T follicular helper cell (primary cell): ENCODE data around the gene CLDN18.
A peak's percentile ranks its signal among the peaks of the same experiment; 100 is the strongest.

ENCODE experiments used
- DNase-seq: peaks from one replicate; pipeline ENCODE4 v3.0.0-alpha.2; 2020; ENCODE audit warnings: low read depth

The CLDN18 gene

DNA sequence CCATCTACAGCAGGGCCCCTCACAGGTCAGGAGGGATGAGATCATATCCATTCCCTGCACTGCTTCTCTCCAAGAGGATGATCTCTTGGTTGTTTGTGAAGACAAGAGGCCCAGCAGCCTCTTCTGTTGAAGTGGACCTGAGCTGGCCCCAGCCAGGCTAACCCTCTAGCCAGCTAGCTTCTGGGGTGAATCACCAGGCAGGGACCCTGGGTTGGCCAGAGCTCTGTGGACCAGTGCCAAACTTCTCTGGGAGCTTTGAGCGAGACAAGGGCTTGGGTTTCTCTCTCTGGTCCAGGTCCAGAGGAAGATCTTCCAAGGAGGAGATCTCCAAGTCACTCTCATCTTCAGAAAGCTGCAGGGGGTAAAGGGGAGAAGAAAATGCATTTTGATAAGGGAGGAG is 52.7 kb downstream of the CLDN18 start:
- DNase-seq = no peak

DNA sequence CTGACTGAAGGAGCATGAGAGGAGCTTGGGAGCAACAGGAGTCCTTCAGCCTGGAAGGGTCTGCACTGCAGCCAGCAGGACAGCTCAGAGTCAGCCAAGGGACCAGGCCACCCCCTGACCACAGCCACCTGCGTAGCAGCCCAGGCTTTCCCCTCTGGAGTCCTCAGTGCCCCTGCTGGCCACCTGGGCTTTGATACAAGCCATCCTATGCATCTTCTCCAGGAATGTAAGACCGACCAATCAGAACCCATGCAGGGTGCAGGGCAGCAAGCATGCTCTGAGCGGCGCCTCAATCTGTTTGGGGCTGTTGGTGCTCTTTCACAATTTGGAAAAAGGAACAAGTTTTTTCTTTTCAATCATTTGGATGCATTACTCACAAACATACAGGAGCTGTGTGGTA is 53.5 kb downstream of the CLDN18 start:
- no peak for DNase-seq

- no peak for DNase-seq
Measured at GRCh38 chr3:138065949-138066348, 56.0 kb downstream of the CLDN18 start.

DNA sequence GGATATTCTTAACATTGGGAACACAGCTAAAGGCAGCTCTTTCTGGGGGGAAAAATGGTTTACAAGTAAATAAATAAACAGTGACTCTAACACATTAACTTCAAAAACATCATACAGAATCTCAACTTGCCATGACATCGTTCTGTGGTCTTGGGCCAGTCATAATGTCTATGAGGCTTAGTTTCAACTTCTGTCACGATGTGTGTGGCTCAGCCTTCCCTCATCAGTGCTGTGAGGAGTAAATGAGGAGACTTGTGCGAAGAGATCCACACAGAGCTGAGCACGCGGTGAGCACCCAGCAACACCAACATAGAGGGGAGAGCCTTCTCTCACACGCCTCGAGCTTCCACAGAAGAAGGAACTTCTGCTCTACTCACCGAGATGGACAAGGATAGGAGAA is 56.4 kb downstream of the CLDN18 start:
- DNase-seq = no peak

DNA sequence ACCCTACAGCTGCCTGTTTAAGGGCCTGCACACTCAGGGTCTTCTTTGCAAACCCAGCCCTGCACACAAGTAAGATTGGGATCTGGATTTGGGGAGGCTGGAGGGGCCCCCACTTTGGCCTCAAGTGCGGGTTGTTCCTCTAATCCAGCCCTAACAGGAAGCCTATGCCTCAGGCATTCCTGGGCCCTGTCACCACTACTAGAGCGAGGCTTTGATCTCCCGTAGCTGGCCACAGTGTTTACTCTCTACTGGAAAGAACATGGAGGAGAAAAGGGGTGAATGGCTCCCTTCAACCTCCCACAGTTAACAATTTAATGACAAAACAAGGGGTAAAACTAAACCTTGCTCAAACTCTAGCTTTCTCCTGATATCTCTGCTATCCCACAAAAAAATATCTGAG is 57.0 kb downstream of the CLDN18 start:
- DNase-seq = no peak

DNA sequence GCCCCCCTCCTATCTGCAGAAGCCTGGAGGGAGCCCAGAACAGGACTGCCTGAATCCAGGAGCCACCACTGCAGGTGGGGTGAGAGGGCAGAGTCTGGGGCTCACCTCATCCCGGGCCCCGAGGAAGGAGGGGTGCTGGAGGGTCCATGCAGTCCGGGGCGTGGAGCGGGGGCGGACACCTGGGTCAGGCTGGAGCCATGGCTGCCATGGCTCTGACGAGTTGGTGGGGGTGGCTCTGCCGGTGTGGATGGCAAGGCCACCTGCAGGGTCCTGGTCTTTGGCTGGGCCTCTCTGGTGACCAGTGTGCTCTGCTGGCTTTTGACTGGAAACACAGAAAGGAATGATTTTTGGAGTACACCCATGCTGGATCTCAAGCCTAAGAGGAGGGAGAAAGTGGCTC is 58.1 kb downstream of the CLDN18 start:
- no peak for DNase-seq

GRCh38 chr3:138068579-138069174 is 58.7 kb downstream of the CLDN18 start:
- peak; percentile 58 for DNase-seq

DNA sequence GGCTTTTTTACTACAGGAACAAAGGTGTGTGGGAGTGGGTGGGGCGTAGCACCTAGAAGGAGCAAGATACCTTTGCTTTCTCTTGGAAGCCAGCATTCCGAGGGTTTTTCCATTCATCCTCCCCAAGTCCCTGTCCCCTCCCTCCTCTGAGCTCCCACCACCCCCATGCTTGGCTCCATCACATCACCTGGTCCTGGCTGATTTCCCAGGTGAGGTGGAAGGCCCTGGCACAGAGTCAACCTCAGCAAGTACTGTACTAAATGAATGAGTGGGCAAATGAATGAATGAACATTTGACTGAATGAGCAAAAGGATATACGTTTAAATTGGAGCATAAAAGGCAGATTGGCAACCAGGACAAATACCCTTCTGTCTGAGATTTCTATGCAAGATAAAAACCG is 60.0 kb downstream of the CLDN18 start:
- no peak for DNase-seq

GRCh38 chr3:138072796-138073195 is 62.8 kb downstream of the CLDN18 start:
- DNase-seq = no peak

DNA sequence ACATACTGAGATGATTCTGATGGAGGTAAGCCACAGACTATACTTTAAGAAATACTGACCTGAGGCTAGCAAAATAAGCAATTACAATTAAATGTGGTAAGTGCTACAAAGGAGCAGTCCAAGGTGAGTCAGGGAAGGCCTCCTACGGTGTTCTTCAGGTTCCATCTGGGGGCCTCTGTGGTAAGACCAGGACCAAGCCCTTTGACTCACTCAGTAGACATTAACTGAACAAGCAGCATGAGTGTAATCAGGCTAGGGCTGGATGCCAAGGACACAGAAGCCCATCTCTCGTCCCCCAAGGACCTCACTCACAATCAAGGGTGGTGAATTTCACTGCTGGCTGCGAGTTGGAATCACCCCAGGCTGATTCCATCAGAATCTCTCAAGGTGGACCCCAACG is 68.1 kb downstream of the CLDN18 start:
- no peak for DNase-seq

- no peak for DNase-seq
Measured at GRCh38 chr3:138078901-138079344, 69.0 kb downstream of the CLDN18 start.

DNA sequence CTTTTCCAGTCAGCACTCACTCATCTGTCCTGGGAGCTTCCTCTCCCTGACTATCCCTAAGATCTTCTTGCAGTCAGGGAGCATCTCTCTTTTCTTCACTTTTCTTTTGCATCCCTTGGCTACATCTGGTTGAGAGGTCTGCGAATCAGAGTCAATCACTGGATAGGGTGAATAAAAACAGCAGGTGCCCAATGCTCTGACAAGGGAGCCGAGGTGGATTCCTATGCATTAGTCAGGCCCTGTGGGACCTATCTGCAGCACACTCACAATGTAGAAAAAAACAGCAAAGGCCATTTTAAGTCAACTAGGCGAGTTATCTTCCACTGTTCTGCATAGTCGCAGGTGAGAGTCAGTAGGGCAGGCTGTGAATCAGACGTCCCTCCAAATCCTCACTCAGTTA is 69.9 kb downstream of the CLDN18 start:
- no peak for DNase-seq

GRCh38 chr3:138081371-138082084 is 71.6 kb downstream of the CLDN18 start:
- no peak for DNase-seq

DNA sequence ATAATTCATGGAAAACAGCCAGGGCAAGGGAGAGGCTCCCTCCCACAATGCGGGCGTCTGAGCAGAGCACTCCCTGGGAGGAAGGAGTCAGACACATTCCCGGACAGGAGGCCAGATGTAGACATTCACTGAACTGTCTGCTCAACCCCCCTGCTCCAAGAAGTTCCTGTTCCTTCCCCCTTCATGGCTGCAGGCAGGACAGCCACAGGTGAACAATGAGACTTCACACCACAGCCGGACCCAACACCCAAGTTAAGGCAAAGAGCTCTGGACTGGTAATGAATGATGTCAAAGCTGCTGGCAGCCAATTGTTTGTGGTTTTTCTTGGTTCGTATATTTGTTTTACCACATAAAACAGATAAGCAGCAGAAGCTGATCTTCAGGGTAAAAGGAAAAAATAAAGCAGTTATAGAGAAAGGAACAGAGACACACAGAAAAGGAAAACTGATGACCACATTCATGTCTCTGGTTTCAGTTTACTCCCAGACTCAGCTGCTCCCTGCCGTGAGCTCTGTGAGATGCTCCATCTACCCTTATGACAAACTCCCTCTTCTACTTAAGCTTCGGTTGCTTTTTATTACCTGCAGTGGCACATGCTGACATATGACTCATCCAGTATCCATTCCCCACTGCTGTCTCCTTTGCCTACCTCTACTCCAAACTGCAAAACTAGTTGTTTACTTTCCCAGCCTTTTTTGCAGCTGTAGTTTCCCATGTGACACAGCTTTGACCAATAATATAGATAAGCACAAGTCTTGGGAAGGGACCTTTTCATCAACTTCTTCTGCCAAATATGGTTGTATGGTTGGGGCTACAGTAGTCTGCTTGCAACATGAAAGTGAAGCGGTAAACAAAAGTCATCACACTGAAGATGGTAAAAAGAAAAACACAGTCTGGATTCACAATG is 72.4 kb downstream of the CLDN18 start:
- DNase-seq = no peak

- DNase-seq = no peak
Measured at GRCh38 chr3:138082992-138083386, 73.0 kb downstream of the CLDN18 start.
